NCI-H460 (cell line): ENCODE measurements around the gene KCNH3. TPM values are rescaled to one million over a fixed set of nuclear protein-coding genes. Genes with fewer than 3 reads are reported as not detected.

Experiments
- DNase-seq: peaks from one replicate; pipeline ENCODE4 v3.0.0-alpha.2; 2016; ENCODE audit warnings: low read depth; ENCODE audit errors: extremely low read depth
- total RNA-seq: library from RNA; depleted of rRNA; stranded (reverse); fragments of >200 nt; shearing (Covaris generic); gene quantifications from 2 replicates; pipeline ENCODE4 v1.2.3, GENCODE V29; 2014

The KCNH3 gene
- total RNA-seq, 1 experiment from 2014 or later = 0.32 TPM

DNA sequence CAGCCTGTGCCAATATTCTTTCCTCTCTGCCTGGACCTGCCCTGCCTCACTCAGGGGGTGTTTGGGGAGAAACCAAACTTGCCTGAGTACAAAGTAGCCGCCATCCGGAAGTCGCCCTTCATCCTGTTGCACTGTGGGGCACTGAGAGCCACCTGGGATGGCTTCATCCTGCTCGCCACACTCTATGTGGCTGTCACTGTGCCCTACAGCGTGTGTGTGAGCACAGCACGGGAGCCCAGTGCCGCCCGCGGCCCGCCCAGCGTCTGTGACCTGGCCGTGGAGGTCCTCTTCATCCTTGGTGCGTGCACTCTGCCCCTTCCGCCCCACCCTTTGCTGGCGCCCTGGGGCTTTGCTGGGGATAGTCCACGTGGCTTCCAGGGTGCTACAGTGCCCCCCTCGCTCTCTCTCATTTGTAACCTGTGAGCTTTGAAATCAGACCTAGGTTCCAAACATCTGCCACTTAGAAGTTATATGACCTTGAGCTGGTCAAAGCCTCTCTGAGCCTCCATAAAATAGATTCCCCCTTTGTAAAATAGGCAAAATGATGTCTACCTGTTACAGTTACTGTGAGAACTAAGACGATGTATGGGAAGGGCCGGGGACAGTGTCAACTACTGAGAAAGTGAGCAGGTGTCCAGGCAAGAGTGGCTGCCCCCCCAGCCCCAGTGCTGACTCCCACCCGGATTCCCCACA lies 4.5 kb downstream of the KCNH3 start:
- DNase-seq = no peak

- no peak for DNase-seq
Observed at GRCh38 chr12:49543914-49544815, 5.3 kb downstream of the KCNH3 start.

- DNase-seq = no peak
Observed at GRCh38 chr12:49545815-49546214, 7.0 kb downstream of the KCNH3 start.

DNA sequence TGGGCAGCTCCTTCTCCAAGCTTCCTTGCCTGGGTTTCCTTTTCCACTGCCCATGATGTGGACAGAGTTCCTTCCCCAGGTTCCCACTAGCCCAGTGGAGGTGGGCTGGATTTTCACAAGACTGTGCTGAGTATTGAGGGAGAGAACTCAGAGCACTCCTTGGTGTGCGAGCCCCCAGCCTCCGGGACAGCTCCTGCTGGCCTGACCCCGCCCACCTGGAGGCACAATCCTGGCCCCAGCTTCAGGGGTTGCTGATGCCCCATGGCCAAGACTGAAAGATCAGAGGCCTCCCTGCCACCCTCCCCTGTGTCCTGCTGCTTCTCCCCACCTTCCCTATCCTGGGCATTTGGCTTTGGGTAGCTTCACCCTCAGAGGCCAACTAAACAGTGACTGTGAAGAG lies 7.7 kb downstream of the KCNH3 start:
- DNase-seq = no peak

GRCh38 chr12:49547090-49547690 lies 8.4 kb downstream of the KCNH3 start:
- DNase-seq = no peak

- no peak for DNase-seq
Observed at GRCh38 chr12:49548481-49548821, 9.6 kb downstream of the KCNH3 start.

DNA sequence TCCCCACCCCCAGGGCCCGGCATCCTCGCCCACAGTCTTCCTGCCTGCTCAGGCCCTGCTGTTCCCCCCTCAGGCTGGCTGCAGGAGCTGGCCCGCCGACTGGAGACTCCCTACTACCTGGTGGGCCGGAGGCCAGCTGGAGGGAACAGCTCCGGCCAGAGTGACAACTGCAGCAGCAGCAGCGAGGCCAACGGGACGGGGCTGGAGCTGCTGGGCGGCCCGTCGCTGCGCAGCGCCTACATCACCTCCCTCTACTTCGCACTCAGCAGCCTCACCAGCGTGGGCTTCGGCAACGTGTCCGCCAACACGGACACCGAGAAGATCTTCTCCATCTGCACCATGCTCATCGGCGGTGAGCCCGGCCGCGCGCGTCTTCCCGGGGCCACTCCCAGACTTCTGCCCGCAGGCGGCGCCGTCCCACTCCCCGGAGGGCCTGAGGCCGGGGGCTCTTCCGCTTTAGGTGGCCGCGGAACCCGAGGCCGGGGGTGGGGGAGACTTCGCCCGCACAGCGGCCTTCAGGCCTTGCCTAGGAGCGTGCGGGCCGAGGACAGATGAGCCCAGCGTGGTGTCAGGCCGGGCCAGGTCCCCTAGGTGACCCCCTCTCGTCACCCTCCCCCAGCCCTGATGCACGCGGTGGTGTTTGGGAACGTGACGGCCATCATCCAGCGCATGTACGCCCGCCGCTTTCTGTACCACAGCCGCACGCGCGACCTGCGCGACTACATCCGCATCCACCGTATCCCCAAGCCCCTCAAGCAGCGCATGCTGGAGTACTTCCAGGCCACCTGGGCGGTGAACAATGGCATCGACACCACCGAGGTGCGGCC lies 10.2 kb downstream of the KCNH3 start:
- DNase-seq = no peak

DNA sequence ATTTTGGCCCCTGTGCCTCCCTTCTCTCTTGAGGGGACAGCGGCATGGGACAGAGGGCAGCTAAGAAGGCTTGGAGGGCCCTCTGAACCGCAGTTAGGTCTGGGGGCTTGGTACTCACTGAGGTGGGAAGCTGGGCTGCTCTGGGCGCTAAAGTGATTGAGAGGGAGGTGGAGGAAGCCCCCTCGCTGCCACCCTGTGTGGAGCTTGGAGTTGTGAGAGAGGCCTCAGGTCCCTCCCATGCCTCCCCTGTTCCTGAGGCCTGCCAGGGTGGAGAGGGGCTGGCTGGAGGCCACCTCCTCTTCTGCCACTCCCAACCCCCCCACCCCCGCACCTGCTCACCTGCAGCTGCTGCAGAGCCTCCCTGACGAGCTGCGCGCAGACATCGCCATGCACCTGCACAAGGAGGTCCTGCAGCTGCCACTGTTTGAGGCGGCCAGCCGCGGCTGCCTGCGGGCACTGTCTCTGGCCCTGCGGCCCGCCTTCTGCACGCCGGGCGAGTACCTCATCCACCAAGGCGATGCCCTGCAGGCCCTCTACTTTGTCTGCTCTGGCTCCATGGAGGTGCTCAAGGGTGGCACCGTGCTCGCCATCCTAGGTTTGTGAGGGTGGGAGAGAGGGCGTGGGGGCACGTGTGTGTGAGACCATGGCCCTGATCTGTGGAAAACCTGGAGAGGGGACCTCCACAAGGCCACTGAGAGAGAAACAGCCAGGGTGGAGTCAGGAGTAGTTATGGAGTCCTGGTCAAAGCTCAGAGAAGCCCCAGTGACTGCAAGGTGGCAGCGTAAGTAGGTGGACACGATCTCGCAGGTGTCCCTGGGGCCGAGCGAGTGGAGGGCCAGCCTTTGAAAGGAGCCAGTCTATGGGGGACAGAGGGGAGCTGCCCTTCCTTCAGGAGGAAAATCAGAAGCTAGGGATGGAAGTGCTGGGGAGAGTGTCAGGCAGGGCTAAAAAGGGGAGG lies 11.2 kb downstream of the KCNH3 start:
- no peak for DNase-seq

- no peak for DNase-seq
Observed at GRCh38 chr12:49550693-49551252, 11.9 kb downstream of the KCNH3 start.

DNA sequence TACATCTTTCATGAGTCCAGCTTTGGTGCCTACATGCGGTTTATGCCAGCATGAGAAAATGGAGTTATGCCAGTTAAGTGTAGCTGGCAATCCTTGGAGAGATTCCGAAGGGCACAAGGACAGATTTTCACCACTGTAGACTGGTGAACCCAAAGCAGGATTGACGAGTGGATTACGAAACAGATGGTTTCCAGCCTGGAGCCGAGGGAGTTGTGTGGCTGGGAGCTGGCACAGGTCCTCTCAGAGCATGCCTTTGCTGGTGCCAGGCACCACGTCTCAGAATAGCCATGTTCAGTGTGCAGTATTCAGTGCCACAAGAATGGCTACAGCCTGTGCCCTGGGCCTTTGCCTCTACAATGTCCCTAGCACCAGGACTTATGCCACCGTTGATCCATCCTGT lies 13.2 kb downstream of the KCNH3 start:
- no peak for DNase-seq

DNA sequence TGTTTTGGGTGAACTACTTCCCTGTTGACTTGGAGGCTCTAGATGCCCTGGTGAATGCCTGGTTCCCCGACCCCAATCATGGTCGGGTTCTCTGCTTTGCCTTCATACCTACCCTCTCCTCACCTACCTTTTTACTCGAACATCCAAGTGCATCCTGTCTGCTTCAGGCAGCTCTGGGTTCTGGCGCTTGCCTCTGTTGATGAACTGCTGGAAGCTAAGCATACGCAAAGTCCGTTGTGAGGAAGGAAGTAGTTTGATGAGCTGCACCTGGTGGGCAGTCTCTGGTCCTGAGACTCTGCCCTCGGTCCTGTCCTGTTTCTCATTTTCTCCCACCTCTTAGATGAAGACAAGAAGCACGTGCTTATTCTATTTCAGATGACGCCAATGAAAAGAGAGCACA lies 13.6 kb downstream of the KCNH3 start:
- no peak for DNase-seq

DNA sequence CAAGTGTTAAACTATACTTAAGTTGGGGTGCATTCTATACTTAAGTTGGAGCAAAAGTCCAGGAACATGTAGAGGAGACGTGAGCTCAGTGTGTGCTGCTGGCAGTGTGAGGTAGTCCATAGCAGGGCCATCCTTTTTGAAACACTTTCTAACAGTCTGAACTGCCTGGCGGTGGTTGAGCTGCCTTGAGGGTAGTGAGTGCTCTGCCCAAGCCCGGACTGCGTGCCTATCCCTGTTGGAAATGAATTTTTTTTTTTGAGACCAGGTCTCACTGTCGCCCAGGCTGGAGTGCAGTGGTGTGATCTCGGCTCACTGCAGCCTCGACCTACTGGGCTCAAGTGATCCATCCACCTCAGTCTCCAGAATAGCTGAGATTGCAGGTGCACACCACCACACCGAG lies 14.1 kb downstream of the KCNH3 start:
- DNase-seq = no peak

DNA sequence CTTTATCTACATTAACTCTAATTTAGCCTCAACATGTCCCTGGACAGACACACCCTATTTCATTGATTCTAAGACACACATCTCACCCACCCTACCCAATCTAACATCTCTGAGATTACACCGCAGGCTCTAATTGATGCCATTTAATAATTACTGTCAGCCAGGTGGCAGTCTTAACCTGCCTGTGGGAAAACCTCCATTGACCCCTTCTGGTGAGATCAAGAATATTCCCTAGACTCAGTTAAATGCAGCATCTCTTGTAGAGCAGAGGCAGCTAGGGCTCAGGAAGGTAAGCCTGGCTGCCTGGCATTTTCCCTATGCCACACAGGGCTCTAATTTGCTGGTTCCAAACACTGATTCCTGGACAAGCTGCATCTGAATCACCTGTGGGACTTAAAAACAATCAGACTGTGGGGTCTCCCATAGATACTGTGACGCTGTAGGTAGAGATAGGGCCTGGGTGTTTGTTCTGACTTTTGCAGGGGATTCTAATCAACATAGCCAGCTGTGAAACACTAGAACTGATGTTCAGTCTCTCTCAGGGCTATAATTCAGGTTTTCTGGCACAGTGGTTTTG lies 14.8 kb downstream of the KCNH3 start:
- DNase-seq = peak; percentile 27

- no peak for DNase-seq
Observed at GRCh38 chr12:49554266-49554665, 15.4 kb downstream of the KCNH3 start.

DNA sequence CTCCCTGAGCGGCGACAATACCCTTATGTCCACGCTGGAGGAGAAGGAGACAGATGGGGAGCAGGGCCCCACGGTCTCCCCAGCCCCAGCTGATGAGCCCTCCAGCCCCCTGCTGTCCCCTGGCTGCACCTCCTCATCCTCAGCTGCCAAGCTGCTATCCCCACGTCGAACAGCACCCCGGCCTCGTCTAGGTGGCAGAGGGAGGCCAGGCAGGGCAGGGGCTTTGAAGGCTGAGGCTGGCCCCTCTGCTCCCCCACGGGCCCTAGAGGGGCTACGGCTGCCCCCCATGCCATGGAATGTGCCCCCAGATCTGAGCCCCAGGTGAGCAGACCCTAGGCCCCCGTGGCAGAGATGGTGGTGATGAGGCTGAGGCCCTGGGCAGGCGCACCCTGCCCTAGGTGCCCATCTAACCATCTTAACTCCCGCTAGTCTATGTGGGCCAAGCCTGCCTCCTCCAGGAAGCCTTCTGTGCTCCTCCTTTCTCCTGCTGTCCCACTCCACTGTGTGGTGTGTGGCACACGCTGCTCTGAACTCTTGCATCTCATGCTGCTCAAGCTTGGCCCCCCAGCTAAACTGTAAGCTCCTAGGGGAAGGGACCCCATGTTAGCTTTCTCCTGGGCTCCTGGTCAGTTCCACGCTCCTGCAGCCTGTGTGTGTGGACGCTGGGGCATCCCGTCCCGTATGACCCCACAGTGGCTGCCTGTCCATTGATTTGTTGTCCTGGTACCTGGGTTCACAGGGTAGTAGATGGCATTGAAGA lies 17.0 kb downstream of the KCNH3 start:
- DNase-seq = no peak

- no peak for DNase-seq
Observed at GRCh38 chr12:49556391-49557186, 17.8 kb downstream of the KCNH3 start.

GRCh38 chr12:49557187-49557916 lies 18.5 kb downstream of the KCNH3 start:
- no peak for DNase-seq
